HFFc6 (cell line): ENCODE data around the gene NAT10. TPM values are rescaled to one million over a fixed set of nuclear protein-coding genes. Genes with fewer than 3 reads are reported as not detected.

Source experiments
- DNase-seq: peaks from one replicate; pipeline ENCODE4 v3.0.0-alpha.2; 2018
- H3K27ac Mint-ChIP-seq: 2 replicates; pipeline ENCODE4 v1.8.0; 2020; ENCODE audit warnings: mild to moderate bottlenecking, mixed read lengths
- H3K27me3 Mint-ChIP-seq: 2 replicates; pipeline ENCODE4 v1.8.0; 2021; ENCODE audit warnings: mild to moderate bottlenecking, moderate library complexity, mixed read lengths; ENCODE audit not compliant: insufficient read depth
- H3K36me3 Mint-ChIP-seq: 2 replicates; pipeline ENCODE4 v1.8.0; 2021; ENCODE audit warnings: low read depth, mixed read lengths
- H3K4me1 Mint-ChIP-seq: 2 replicates; pipeline ENCODE4 v1.8.0; 2020; ENCODE audit warnings: low read depth, mixed read lengths
- H3K4me3 Mint-ChIP-seq: 2 replicates; pipeline ENCODE4 v1.8.0; 2020; ENCODE audit warnings: mild to moderate bottlenecking, moderate library complexity, mixed read lengths
- H3K9me3 Mint-ChIP-seq: 2 replicates; pipeline ENCODE4 v1.8.0; 2020; ENCODE audit warnings: mild to moderate bottlenecking, mixed read lengths
- CTCF ChIP-seq: fragments of 200-600 bp; sonication (generic); IDR thresholded peaks from 2 replicates; pipeline ENCODE4 v1.5.0; 2021; ENCODE audit warnings: antibody characterized with exemption, mild to moderate bottlenecking
- total RNA-seq, 6 experiments: library from RNA; stranded (reverse); fragmentation: NEBNext Ultra II Directional; extraction: Animal tissue kit (Norgen Biotek cat#: 25700); gene quantifications; 2 replicates in 1 of 6; 3 replicates in 5 of 6; pipeline ENCODE4 v1.2.3, GENCODE V29; 2021

Gene NAT10
- total RNA-seq, 6 experiments from 2014 or later, result 46.9 to 61.2 (median 54.9) TPM

GRCh38 chr11:34132261-34132965 is 27.0 kb downstream of the NAT10 start:
- DNase-seq, result no peak
- no peaks in the 10 kb centered on the region for H3K4me1 Mint-ChIP-seq
- no peaks in the 10 kb centered on the region for H3K9me3 Mint-ChIP-seq
- H3K27me3 Mint-ChIP-seq, result peaks cover 1% of the 10 kb centered on the region; the same call in 1 of the 2 replicates
- no peak for TF ChIP-seq CTCF
- H3K36me3 Mint-ChIP-seq, result peaks cover 37% of the 10 kb centered on the region
- H3K4me3 Mint-ChIP-seq, result no peak overlapping the region
- H3K27ac Mint-ChIP-seq, result no peak overlapping the region

GRCh38 chr11:34134765-34135164 is 29.3 kb downstream of the NAT10 start:
- no peak overlapping the region for H3K27ac Mint-ChIP-seq

GRCh38 chr11:34135439-34135838 is 30.0 kb downstream of the NAT10 start:
- H3K4me1 Mint-ChIP-seq, result no peaks in the 10 kb centered on the region
- H3K9me3 Mint-ChIP-seq, result no peaks in the 10 kb centered on the region
- H3K36me3 Mint-ChIP-seq, result peaks cover 39% of the 10 kb centered on the region
- peaks cover 1% of the 10 kb centered on the region; the same call in 1 of the 2 replicates for H3K27me3 Mint-ChIP-seq
- no peak for DNase-seq
- no peak for TF ChIP-seq CTCF
- no peak overlapping the region for H3K4me3 Mint-ChIP-seq
- H3K27ac Mint-ChIP-seq, result no peak overlapping the region

More at GRCh38 chr11:34134765-34135164, 29.3 kb downstream of the NAT10 start:
- peaks cover 40% of the 10 kb centered on the region for H3K36me3 Mint-ChIP-seq
- H3K4me3 Mint-ChIP-seq, result no peak overlapping the region
- no peak for DNase-seq
- no peaks in the 10 kb centered on the region for H3K4me1 Mint-ChIP-seq
- TF ChIP-seq CTCF, result no peak
- H3K27me3 Mint-ChIP-seq, result peaks cover 1% of the 10 kb centered on the region; the same call in 1 of the 2 replicates
- H3K9me3 Mint-ChIP-seq, result no peaks in the 10 kb centered on the region

- Mint-ChIP-seq H3K4me3 (no peak overlapping the region), H3K27me3 (peaks cover 1% of the 10 kb centered on the region; the same call in 1 of the 2 replicates), H3K4me1 (no peaks in the 10 kb centered on the region), H3K36me3 (peaks cover 37% of the 10 kb centered on the region), H3K9me3 (no peaks in the 10 kb centered on the region), H3K27ac (no peak overlapping the region)
- DNase-seq, result no peak
- TF ChIP-seq CTCF, result no peak
These were observed 31.0 kb downstream of the NAT10 start for GRCh38 chr11:34136420-34136819.

- Mint-ChIP-seq H3K9me3 (no peaks in the 10 kb centered on the region), H3K36me3 (peaks cover 29% of the 10 kb centered on the region), H3K27ac (no peak overlapping the region), H3K4me3 (no peak overlapping the region), H3K27me3 (peaks cover 1% of the 10 kb centered on the region; the same call in 1 of the 2 replicates), H3K4me1 (no peaks in the 10 kb centered on the region)
- no peak for TF ChIP-seq CTCF
- DNase-seq, result no peak
These were observed 33.9 kb downstream of the NAT10 start for GRCh38 chr11:34139346-34139745.
